SK-N-SH (cell line): ENCODE data around the gene PBRM1. TPM values are rescaled to one million over a fixed set of nuclear protein-coding genes. Genes with fewer than 3 reads are reported as not detected.

ENCODE experiments used
- CTCF ChIA-PET: fragments of 300-600, 350-600 bp; formaldehyde crosslinking; extraction: SDS; loops from one replicate; lab custom pipeline; 2021; lab: Yijun Ruan, JAX
- POLR2A ChIA-PET: fragments of 350-600 bp; sonication (Branson Sonifier 250); formaldehyde crosslinking; extraction: SDS; loops from one replicate; lab custom pipeline; 2020; ENCODE audit warnings: antibody characterized with exemption, inconsistent platforms; lab: Yijun Ruan, JAX
- DNase-seq: peaks from one replicate; pipeline ENCODE4 v3.0.0; 2012
- H2AFZ ChIP-seq: fragments of 200-600 bp; sonication (generic); 2 replicates; pipeline ENCODE4 v1.8.1; 2016; ENCODE audit warnings: antibody characterized with exemption, mild to moderate bottlenecking, low read depth
- H3F3A ChIP-seq: fragments of 200-600 bp; sonication (generic); replicated peaks from 2 replicates; pipeline ENCODE3; 2016; ENCODE audit warnings: antibody characterized with exemption, mild to moderate bottlenecking; ENCODE audit not compliant: insufficient read depth
- H3K27ac ChIP-seq, 2 experiments: fragments of 200-500 bp in 1 of 2; fragments of 200-600 bp in 1 of 2; sonication (Bioruptor generic) in 1 of 2; sonication (generic), shearing (Covaris generic) in 1 of 2; 2 replicates each; pipeline versions ENCODE4 v1.5.1 to v1.6.1; 2014 to 2016; ENCODE audit warnings: low read depth in 2 of 2, inconsistent platforms in 1 of 2, low read length in 1 of 2, mild to moderate bottlenecking in 1 of 2, mixed read lengths in 1 of 2
- H3K27me3 ChIP-seq: fragments of 200-600 bp; sonication (generic), shearing (Covaris generic); 2 replicates; pipeline ENCODE4 v1.6.1; 2016; ENCODE audit warnings: mixed run types; ENCODE audit not compliant: insufficient read depth
- H3K36me3 ChIP-seq, 2 experiments: fragments of 200-500 bp in 1 of 2; fragments of 200-600 bp in 1 of 2; sonication (Bioruptor generic) in 1 of 2; sonication (generic) in 1 of 2; replicated peaks in 1 of 2; 2 replicates each; pipeline versions ENCODE3 to v1.5.1; 2014 to 2016; ENCODE audit warnings: low read length in 1 of 2, mild to moderate bottlenecking in 1 of 2; ENCODE audit not compliant: insufficient read depth in 2 of 2, control insufficient read depth in 1 of 2
- H3K4me1 ChIP-seq, 2 experiments: fragments of 200-500 bp in 1 of 2; fragments of 200-600 bp in 1 of 2; sonication (Bioruptor generic) in 1 of 2; sonication (generic), shearing (Covaris generic) in 1 of 2; 2 replicates each; pipeline versions ENCODE4 v1.5.1 to v1.6.1; 2014 to 2016; ENCODE audit warnings: low read depth in 1 of 2, low read length in 1 of 2, mixed run types in 1 of 2; ENCODE audit not compliant: insufficient read depth in 2 of 2, control insufficient read depth in 1 of 2
- H3K4me2 ChIP-seq: fragments of 200-600 bp; sonication (generic), shearing (Covaris generic); 2 replicates; pipeline ENCODE4 v1.6.1; 2017; ENCODE audit warnings: mixed run types
- H3K4me3 ChIP-seq, 2 experiments: fragments of 200-500 bp in 1 of 2; fragments of 200-600 bp in 1 of 2; sonication (Bioruptor generic) in 1 of 2; sonication (generic), shearing (Covaris generic) in 1 of 2; 2 replicates each; pipeline versions ENCODE4 v1.5.1 to v1.8.1; 2014 to 2016; ENCODE audit warnings: low read depth in 2 of 2, inconsistent platforms in 1 of 2, low read length in 1 of 2, mild to moderate bottlenecking in 1 of 2, mixed read lengths in 1 of 2, moderate library complexity in 1 of 2
- H3K79me2 ChIP-seq: fragments of 200-600 bp; sonication (generic); 2 replicates; pipeline ENCODE4 v1.8.1; 2017; ENCODE audit warnings: mild to moderate bottlenecking; ENCODE audit not compliant: insufficient read depth
- H3K9ac ChIP-seq: fragments of 200-600 bp; sonication (generic); 2 replicates; pipeline ENCODE4 v1.6.1; 2017; ENCODE audit warnings: mixed run types
- H3K9me2 ChIP-seq: fragments of 200-600 bp; sonication (generic); 2 replicates; pipeline ENCODE4 v1.6.1; 2017; ENCODE audit warnings: mixed run types
- H3K9me3 ChIP-seq: fragments of 200-600 bp; sonication (generic); 2 replicates; pipeline ENCODE4 v1.6.1; 2017; ENCODE audit warnings: mixed run types, mild to moderate bottlenecking, moderate library complexity
- H4K20me1 ChIP-seq: fragments of 200-600 bp; sonication (generic); 2 replicates; pipeline ENCODE4 v1.6.1; 2017; ENCODE audit warnings: mild to moderate bottlenecking, mixed run types; ENCODE audit not compliant: insufficient read depth
- CHD2 ChIP-seq: fragments of 150-350 bp; IDR thresholded peaks from 2 replicates; pipeline ENCODE4 v1.6.1; 2018; ENCODE audit warnings: low read length; ENCODE audit not compliant: partially characterized antibody
- ELF1 ChIP-seq: IDR thresholded peaks from 2 replicates; pipeline ENCODE4 v1.4.0; 2012
- EP300 ChIP-seq, 2 experiments: IDR thresholded peaks; 2 replicates each; pipeline versions ENCODE4 v1.4.0 to v1.6.1; 2012; ENCODE audit warnings: borderline replicate concordance in 1 of 2, low read depth in 1 of 2, low read length in 1 of 2
- EZH2phosphoT487 ChIP-seq: fragments of 200-600 bp; sonication (generic); IDR thresholded peaks from 2 replicates; pipeline ENCODE4 v1.6.1; 2017; ENCODE audit warnings: low read depth, mixed run types, mild to moderate bottlenecking, antibody characterized with exemption, moderate library complexity, borderline replicate concordance
- FOSL2 ChIP-seq: IDR thresholded peaks from 2 replicates; pipeline ENCODE4 v1.4.0; 2012; ENCODE audit warnings: low read depth, mild to moderate bottlenecking, moderate library complexity, borderline replicate concordance
- FOXJ3 ChIP-seq: sonication (generic); formaldehyde crosslinking; IDR thresholded peaks from 2 replicates; pipeline ENCODE4 v1.5.1; 2020; ENCODE audit warnings: mild to moderate bottlenecking, missing genetic modification reagents
- FOXM1 ChIP-seq: IDR thresholded peaks from 2 replicates; pipeline ENCODE4 v1.4.0; 2012; ENCODE audit warnings: low read depth, mild to moderate bottlenecking
- GABPA ChIP-seq: IDR thresholded peaks from 2 replicates; pipeline ENCODE4 v1.4.0; 2012; ENCODE audit warnings: low read depth, mild to moderate bottlenecking
- GATA2 ChIP-seq: sonication (generic); formaldehyde crosslinking; IDR thresholded peaks from 2 replicates; pipeline ENCODE4 v1.5.0; 2020; ENCODE audit warnings: mild to moderate bottlenecking, missing genetic modification reagents
- JUND ChIP-seq: IDR thresholded peaks from 2 replicates; pipeline ENCODE4 v1.4.0; 2012
- NFIC ChIP-seq: IDR thresholded peaks from 2 replicates; pipeline ENCODE4 v1.4.0; 2012; ENCODE audit warnings: borderline replicate concordance
- NRF1 ChIP-seq: IDR thresholded peaks from 2 replicates; pipeline ENCODE4 v1.6.1; 2012; ENCODE audit warnings: low read depth, mild to moderate bottlenecking, low read length
- POLR2AphosphoS5 ChIP-seq: IDR thresholded peaks from 2 replicates; pipeline ENCODE4 v1.6.1; 2012; ENCODE audit warnings: low read depth, low read length
- RFX5 ChIP-seq: IDR thresholded peaks from 2 replicates; pipeline ENCODE4 v1.6.1; 2012; ENCODE audit warnings: mild to moderate bottlenecking, improper control_type of control experiment, low read length
- RXRA ChIP-seq: IDR thresholded peaks from 2 replicates; pipeline ENCODE4 v1.4.0; 2012; ENCODE audit warnings: low read depth, mild to moderate bottlenecking, borderline replicate concordance
- SIN3A ChIP-seq: IDR thresholded peaks from 2 replicates; pipeline ENCODE4 v1.6.1; 2012; ENCODE audit warnings: low read depth, mild to moderate bottlenecking, low read length, moderate library complexity, borderline replicate concordance
- SMC3 ChIP-seq: IDR thresholded peaks from 2 replicates; pipeline ENCODE4 v1.6.1; 2012; ENCODE audit warnings: low read depth, low read length, improper control_type of control experiment
- YY1 ChIP-seq: IDR thresholded peaks from 2 replicates; pipeline ENCODE4 v1.4.0; 2012; ENCODE audit warnings: low read depth, mild to moderate bottlenecking
- WGBS: methylation state at CpG from one replicate; pipeline ENCODE4 v1.1.6; 2017; ENCODE audit warnings: low lambda C conversion rate; 5-methylcytosine and 5-hydroxymethylcytosine counted together
- polyA plus RNA-seq, 3 experiments: library from polyadenylated mRNA; depleted of rRNA; stranded (reverse); fragments of >200 nt; gene quantifications; 2 replicates each; pipeline ENCODE4 v1.2.3, GENCODE V29; 2012
- TF ChIP-seq, protein P1 (sequence below): fragments of 200-600 bp; sonication (generic); IDR thresholded peaks from 2 replicates; pipeline ENCODE4 v1.6.1; 2017; ENCODE audit warnings: antibody characterized with exemption, mild to moderate bottlenecking, moderate library complexity
- TF ChIP-seq, protein P2 (sequence below): IDR thresholded peaks from 2 replicates; pipeline ENCODE4; 2012

The PBRM1 gene
- polyA plus RNA-seq, 1 of the 3 experiments (the other 2 are of a cell fraction), result 14.3 TPM

DNA sequence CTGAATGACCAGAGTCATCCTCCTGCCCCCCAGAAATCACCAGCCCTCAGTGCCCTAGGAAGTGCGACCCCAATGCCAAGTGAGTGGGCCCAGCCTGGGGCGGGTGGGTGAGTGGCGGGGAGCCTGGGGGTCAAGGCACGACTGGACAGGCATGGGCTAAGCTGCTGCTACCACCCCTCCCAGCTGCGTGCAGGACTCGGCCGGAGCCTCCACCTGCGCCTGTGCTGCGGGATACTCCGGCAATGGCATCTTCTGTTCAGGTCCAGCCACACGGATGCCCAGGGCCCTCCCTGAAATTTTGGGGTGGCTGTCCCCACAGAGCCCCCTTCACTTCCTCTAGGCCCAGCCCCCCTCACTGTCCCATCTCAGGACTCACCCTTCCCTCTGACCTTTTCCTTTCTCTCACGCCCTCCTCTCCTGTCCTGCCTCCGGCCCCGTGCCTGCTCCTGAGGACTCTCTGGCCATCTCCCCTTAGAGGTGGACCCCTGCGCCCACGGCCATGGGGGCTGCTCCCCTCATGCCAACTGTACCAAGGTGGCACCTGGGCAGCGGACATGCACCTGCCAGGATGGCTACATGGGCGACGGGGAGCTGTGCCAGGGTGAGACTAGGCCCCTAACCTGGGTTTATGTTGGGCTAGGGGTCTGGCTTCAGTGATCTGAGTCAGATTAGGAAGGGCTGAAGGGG, 169.1 kb downstream of the PBRM1 start (continued):
- TF ChIP-seq YY1 (no peak), FOXJ3 (CRISPR knock-in tag) (no peak), EP300 (IDR thresholded peaks at IDR 0.05; ENCODE audit: borderline replicate concordance in 1 of 2, low read depth in 1 of 2, low read length in 1 of 2) (no peak), NRF1 (no peak), SIN3A (no peak)
- TF ChIP-seq, all 33 proteins: peak for 0

DNA sequence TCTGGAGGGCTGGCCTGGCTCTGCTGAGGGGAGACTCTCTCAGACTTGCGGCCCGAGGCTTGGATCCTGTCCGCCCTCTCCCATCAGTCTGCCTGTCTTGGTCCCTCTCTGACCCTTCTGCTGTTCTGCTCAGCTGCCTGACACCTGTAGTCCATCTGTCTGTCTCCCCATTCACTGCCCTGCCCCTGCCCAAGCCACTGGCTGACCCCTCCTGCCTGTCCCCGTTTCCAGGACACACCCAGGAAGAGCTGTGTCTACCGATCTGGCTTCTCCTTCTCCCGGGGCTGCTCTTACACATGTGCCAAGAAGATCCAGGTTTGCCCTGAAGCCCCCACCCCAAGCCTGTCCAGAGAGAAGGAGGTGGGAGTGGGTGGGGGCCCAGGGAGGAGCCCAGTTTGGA, 170.5 kb downstream of the PBRM1 start:
- Histone ChIP-seq H3K9ac (no peak overlapping the region), H3K79me2 (no peaks in the 10 kb centered on the region), H3K4me1 (peaks cover 0 to 14% of the 10 kb centered on the region in 2 experiments; a peak in 1 of 4 replicates), H3K9me2 (no peaks in the 10 kb centered on the region), H3K9me3 (no peaks in the 10 kb centered on the region), H3K4me3 (no peak overlapping the region)
- ChIA-PET CTCF (interaction anchor here (1.8 to 1.9 kb wide), 2 partner anchors 11 to 43 kb away, joined by 4 to 9 read pairs; no protein-coding TSS in a partner anchor), POLR2A (no interaction called here)
- TF ChIP-seq GABPA, result no peak
- TF ChIP-seq, protein P1, sequence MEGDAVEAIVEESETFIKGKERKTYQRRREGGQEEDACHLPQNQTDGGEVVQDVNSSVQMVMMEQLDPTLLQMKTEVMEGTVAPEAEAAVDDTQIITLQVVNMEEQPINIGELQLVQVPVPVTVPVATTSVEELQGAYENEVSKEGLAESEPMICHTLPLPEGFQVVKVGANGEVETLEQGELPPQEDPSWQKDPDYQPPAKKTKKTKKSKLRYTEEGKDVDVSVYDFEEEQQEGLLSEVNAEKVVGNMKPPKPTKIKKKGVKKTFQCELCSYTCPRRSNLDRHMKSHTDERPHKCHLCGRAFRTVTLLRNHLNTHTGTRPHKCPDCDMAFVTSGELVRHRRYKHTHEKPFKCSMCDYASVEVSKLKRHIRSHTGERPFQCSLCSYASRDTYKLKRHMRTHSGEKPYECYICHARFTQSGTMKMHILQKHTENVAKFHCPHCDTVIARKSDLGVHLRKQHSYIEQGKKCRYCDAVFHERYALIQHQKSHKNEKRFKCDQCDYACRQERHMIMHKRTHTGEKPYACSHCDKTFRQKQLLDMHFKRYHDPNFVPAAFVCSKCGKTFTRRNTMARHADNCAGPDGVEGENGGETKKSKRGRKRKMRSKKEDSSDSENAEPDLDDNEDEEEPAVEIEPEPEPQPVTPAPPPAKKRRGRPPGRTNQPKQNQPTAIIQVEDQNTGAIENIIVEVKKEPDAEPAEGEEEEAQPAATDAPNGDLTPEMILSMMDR, result no peak
- TF ChIP-seq SMC3, result no peak
- TF ChIP-seq FOSL2, result no peak
- no peak for TF ChIP-seq GATA2 (CRISPR knock-in tag)
- no peak for TF ChIP-seq YY1
- TF ChIP-seq, protein P2, sequence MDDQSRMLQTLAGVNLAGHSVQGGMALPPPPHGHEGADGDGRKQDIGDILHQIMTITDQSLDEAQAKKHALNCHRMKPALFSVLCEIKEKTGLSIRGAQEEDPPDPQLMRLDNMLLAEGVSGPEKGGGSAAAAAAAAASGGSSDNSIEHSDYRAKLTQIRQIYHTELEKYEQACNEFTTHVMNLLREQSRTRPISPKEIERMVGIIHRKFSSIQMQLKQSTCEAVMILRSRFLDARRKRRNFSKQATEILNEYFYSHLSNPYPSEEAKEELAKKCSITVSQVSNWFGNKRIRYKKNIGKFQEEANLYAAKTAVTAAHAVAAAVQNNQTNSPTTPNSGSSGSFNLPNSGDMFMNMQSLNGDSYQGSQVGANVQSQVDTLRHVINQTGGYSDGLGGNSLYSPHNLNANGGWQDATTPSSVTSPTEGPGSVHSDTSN, result no peak
- no peak for TF ChIP-seq EP300 (IDR thresholded peaks at IDR 0.05; ENCODE audit: borderline replicate concordance in 1 of 2, low read depth in 1 of 2, low read length in 1 of 2)
- no peak for TF ChIP-seq RFX5
- no peak for TF ChIP-seq NRF1
- TF ChIP-seq NFIC, result no peak
- no peak for TF ChIP-seq ELF1
- no peak for TF ChIP-seq EZH2phosphoT487
- no peak for TF ChIP-seq FOXM1
- no peak for TF ChIP-seq POLR2AphosphoS5
- no peak for TF ChIP-seq JUND
- no peak for TF ChIP-seq CHD2
- TF ChIP-seq RXRA, result no peak
- TF ChIP-seq, all 33 proteins: peak for 0
- H3F3A ChIP-seq, result no peaks in the 10 kb centered on the region
- DNase-seq, result no peak
- H3K36me3 ChIP-seq, result no peaks in the 10 kb centered on the region
- no peaks in the 10 kb centered on the region for H4K20me1 ChIP-seq
- no peak overlapping the region for H3K4me2 ChIP-seq
- H2AFZ ChIP-seq, result no peak overlapping the region
- no peaks in the 10 kb centered on the region for H3K27me3 ChIP-seq
- H3K27ac ChIP-seq, result no peak overlapping the region
- 66% methylated on average over 6 of the region's 6 CpGs for WGBS
